B cell (primary cell): Measurements from ENCODE around the gene POLG2. TPM values are rescaled to one million over a fixed set of nuclear protein-coding genes. Genes with fewer than 3 reads are reported as not detected.

ENCODE experiments used
- ATAC-seq: fragments of 200-7000 bp; cut with Tn5 transposase; one replicate; pipeline ENCODE4 v1.10.0; 2021; ENCODE audit warnings: low read depth, mild to moderate bottlenecking, moderate number of reproducible peaks, moderate library complexity
- CTCF ChIA-PET: fragments of 350-600 bp; sonication (Branson Sonifier 250); formaldehyde crosslinking; loops from one replicate; lab custom pipeline; 2021; ENCODE audit warnings: antibody characterized with exemption, inconsistent platforms; lab: Charles Lee
- POLR2A ChIA-PET: fragments of 350-600 bp; sonication (Branson Sonifier 250); formaldehyde crosslinking; loops from one replicate; lab custom pipeline; 2021; ENCODE audit warnings: antibody characterized with exemption; lab: Charles Lee
- DNase-seq: peaks from one replicate; pipeline ENCODE4 v3.0.0; 2013
- H2AFZ ChIP-seq: 2 replicates; pipeline ENCODE4 v1.6.1; 2012; ENCODE audit warnings: mild to moderate bottlenecking, low read depth, low read length; ENCODE audit not compliant: insufficient read depth, poor library complexity, severe bottlenecking
- H3K27ac ChIP-seq, 2 donors: 1 replicate in 1 of 2; 2 replicates in 1 of 2; pipeline ENCODE4 v1.5.1; 2012 to 2013; ENCODE audit warnings: low read length in 2 of 2, mild to moderate bottlenecking in 2 of 2, moderate library complexity in 1 of 2
- H3K27me3 ChIP-seq, 4 experiments: fragments of 200-600 bp in 1 of 4; sonication (generic) in 1 of 4; replicated peaks in 1 of 4; 1 replicate in 2 of 4; 2 replicates in 2 of 4; pipeline versions ENCODE4 v1.6.1 to v1.7.0; 2013 to 2016; ENCODE audit warnings: low read length in 3 of 4, mild to moderate bottlenecking in 2 of 4, mixed read lengths in 1 of 4, moderate library complexity in 1 of 4; ENCODE audit not compliant: insufficient read depth in 4 of 4, control insufficient read depth in 3 of 4; ENCODE audit errors: control extremely low read depth in 1 of 4
- H3K36me3 ChIP-seq, 2 experiments: replicated peaks in 1 of 2; 1 replicate in 1 of 2; 2 replicates in 1 of 2; pipeline versions ENCODE4 v1.6.1 to v1.7.1; 2013; ENCODE audit warnings: low read length in 1 of 2; ENCODE audit not compliant: insufficient read depth in 2 of 2, control insufficient read depth in 1 of 2; ENCODE audit errors: control extremely low read depth in 1 of 2, extremely low read depth in 1 of 2
- H3K4me1 ChIP-seq, 2 donors: fragments of 200-600 bp in 1 of 2; sonication (generic) in 1 of 2; 1 replicate in 1 of 2; 2 replicates in 1 of 2; pipeline versions ENCODE4 v1.5.1 to v1.6.1; 2013 to 2017; ENCODE audit warnings: low read length in 2 of 2; ENCODE audit not compliant: control insufficient read depth in 2 of 2, insufficient read depth in 2 of 2
- H3K4me2 ChIP-seq: replicated peaks from 2 replicates; pipeline ENCODE3; 2012; ENCODE audit warnings: mild to moderate bottlenecking, low read depth, low read length; ENCODE audit not compliant: poor library complexity, severe bottlenecking
- H3K4me3 ChIP-seq, 5 experiments: fragments of 200-600 bp in 1 of 5; sonication (generic) in 1 of 5; 1 replicate in 3 of 5; 2 replicates in 2 of 5; pipeline versions ENCODE4 v1.5.1 to v1.7.0; 2011 to 2016; ENCODE audit warnings: low read length in 4 of 5, mild to moderate bottlenecking in 4 of 5, low read depth in 2 of 5, control low read depth in 1 of 5, moderate library complexity in 1 of 5; ENCODE audit not compliant: insufficient read depth in 1 of 5; ENCODE audit errors: control extremely low read depth in 1 of 5, extremely low read depth in 1 of 5
- H3K79me2 ChIP-seq: fragments of 200-600 bp; sonication (generic); one replicate; pipeline ENCODE4 v1.6.0; 2016; ENCODE audit warnings: low read length; ENCODE audit not compliant: control insufficient read depth, insufficient read depth
- H3K9ac ChIP-seq: fragments of 200-600 bp; sonication (generic); 2 replicates; pipeline ENCODE4 v1.6.1; 2017; ENCODE audit warnings: mild to moderate bottlenecking, low read length, moderate library complexity
- H3K9me3 ChIP-seq, 3 donors: one replicate each; pipeline versions ENCODE4 v1.6.1 to v1.7.1; 2013; ENCODE audit warnings: low read length in 2 of 3; ENCODE audit not compliant: control insufficient read depth in 2 of 3, insufficient read depth in 1 of 3; ENCODE audit errors: control extremely low read depth in 1 of 3
- H4K20me1 ChIP-seq: 2 replicates; pipeline ENCODE4 v1.6.0; 2012; ENCODE audit warnings: mild to moderate bottlenecking, low read length; ENCODE audit not compliant: insufficient read depth, control insufficient read depth, poor library complexity, severe bottlenecking
- H3K27ac Mint-ChIP-seq: one replicate; pipeline ENCODE4 v1.8.0; 2021; ENCODE audit warnings: mixed read lengths
- H3K27me3 Mint-ChIP-seq: one replicate; pipeline ENCODE4 v1.8.0; 2021; ENCODE audit warnings: mixed read lengths
- H3K4me1 Mint-ChIP-seq: one replicate; pipeline ENCODE4 v1.8.0; 2021; ENCODE audit warnings: mixed read lengths
- H3K4me3 Mint-ChIP-seq: one replicate; pipeline ENCODE4 v1.8.0; 2021; ENCODE audit warnings: mixed read lengths
- H3K9me3 Mint-ChIP-seq: one replicate; pipeline ENCODE4 v1.8.0; 2022; ENCODE audit warnings: mixed read lengths; ENCODE audit not compliant: insufficient read depth
- EZH2 ChIP-seq: IDR thresholded peaks from 2 replicates; pipeline ENCODE4 v1.6.1; 2012; ENCODE audit warnings: borderline replicate concordance, low read depth, mild to moderate bottlenecking, moderate library complexity, low read length; ENCODE audit not compliant: insufficient read depth, poor library complexity, severe bottlenecking
- WGBS: methylation state at CpG from one replicate; pipeline ENCODE4 v1.1.5; 2013; ENCODE audit warnings: missing lambda C conversion rate; ENCODE audit not compliant: insufficient coverage; 5-methylcytosine and 5-hydroxymethylcytosine counted together
- intact Hi-C: fragments of 100-400 bp; cut with micrococcal nuclease; formaldehyde crosslinking; loops from one replicate; pipeline ENCODE4 v1.10.0; 2022
- polyA plus RNA-seq: library from polyadenylated mRNA; depleted of rRNA; stranded (reverse); fragments of >200 nt; gene quantifications from 2 replicates; pipeline ENCODE4 v1.2.3, GENCODE V29; 2012
- total RNA-seq, 2 donors: library from RNA; stranded (reverse); fragments of 120-200 nt in 1 of 2; gene quantifications; 1 replicate in 1 of 2; 2 replicates in 1 of 2; pipeline versions ENCODE4 v1.2.3 to v1.2.4, GENCODE V29; 2013 to 2022
- TF ChIP-seq, protein P1 (sequence below): fragments of 200-600 bp; IDR thresholded peaks from one replicate; pipeline ENCODE4 v1.8.0; 2022; ENCODE audit warnings: antibody characterized with exemption, mild to moderate bottlenecking

Gene POLG2
- total and polyA plus RNA-seq, 2 donors (not counting 1 experiment from before 2014, with no cell fraction given), result 26.9 to 74.5 TPM

DNA sequence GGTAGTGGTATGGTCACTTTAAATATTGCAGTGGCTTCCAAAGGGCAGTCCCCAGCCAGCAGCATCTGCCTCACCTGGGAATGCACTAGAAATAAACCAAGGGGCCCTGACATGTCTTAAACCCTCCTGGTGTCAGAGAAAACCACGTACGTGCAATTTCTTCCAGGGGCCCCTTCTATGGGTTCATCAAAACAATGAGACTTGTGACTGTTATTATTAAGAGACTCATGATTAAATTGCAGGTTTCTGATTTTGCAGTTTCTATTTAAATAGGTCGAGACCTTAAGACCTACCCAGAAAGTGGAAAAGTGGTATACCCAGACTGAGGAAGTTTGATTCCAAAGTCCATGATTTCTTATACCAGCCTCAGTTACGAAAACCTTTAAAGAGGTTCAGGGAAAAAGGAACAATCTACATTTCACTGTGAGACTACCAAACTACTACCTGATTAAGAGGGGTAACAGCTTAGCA, 746 bp upstream of the POLG2 start:
- no peaks in the 10 kb centered on the region for H3K9me3 Mint-ChIP-seq
- Histone ChIP-seq H3K27me3 (no peaks in the 10 kb centered on the region), H3K9me3 (no peaks in the 10 kb centered on the region), H3K4me2 (peak overlapping the region; percentile 80), H3K36me3 (peaks cover 4 to 40% of the 10 kb centered on the region in 2 experiments), H3K9ac (peak overlapping the region; percentile 70), H4K20me1 (peaks cover 38% of the 10 kb centered on the region), H3K79me2 (peaks cover 45% of the 10 kb centered on the region), H3K27ac (peak overlapping the region; percentile 76 to 82), H3K4me1 (peaks cover 29% of the 10 kb centered on the region in 2 donors), H3K4me3 (peak overlapping the region; percentile 71 to 90 (median 74)), H2AFZ (no peak overlapping the region)
- peak overlapping the region; percentile 99 for H3K4me3 Mint-ChIP-seq
- WGBS, result no CpG with 5 or more reads among the region's 4 CpGs
- H3K27me3 Mint-ChIP-seq, result no peaks in the 10 kb centered on the region
- DNase-seq (no peak), ATAC-seq (no peak)
- CTCF ChIA-PET, result interaction anchor here (1.4 to 6.9 kb wide), 4 partner anchors 9 to 99 kb away, joined by 3 to 112 read pairs (median 16); partner anchors contain the start of genes CEP95 and DDX5
- intact Hi-C loops, result loop anchor here (1.0 to 5.0 kb wide), 6 partner anchors 9 to 565 kb away; partner anchors contain the start of genes CD79B, CEP95, DDX5 and SMURF2
- POLR2A ChIA-PET, result interaction anchor here (1.7 to 4.6 kb wide), 3 partner anchors 9 to 78 kb away, joined by 6 to 97 read pairs (median 7); partner anchors contain the start of genes CEP95 and DDX5
- peak overlapping the region; percentile 98 for H3K27ac Mint-ChIP-seq
- TF ChIP-seq, protein P1, sequence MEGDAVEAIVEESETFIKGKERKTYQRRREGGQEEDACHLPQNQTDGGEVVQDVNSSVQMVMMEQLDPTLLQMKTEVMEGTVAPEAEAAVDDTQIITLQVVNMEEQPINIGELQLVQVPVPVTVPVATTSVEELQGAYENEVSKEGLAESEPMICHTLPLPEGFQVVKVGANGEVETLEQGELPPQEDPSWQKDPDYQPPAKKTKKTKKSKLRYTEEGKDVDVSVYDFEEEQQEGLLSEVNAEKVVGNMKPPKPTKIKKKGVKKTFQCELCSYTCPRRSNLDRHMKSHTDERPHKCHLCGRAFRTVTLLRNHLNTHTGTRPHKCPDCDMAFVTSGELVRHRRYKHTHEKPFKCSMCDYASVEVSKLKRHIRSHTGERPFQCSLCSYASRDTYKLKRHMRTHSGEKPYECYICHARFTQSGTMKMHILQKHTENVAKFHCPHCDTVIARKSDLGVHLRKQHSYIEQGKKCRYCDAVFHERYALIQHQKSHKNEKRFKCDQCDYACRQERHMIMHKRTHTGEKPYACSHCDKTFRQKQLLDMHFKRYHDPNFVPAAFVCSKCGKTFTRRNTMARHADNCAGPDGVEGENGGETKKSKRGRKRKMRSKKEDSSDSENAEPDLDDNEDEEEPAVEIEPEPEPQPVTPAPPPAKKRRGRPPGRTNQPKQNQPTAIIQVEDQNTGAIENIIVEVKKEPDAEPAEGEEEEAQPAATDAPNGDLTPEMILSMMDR, result peak; percentile 32
- TF ChIP-seq EZH2, result no peak
- H3K4me1 Mint-ChIP-seq, result peaks cover 73% of the 10 kb centered on the region

DNA sequence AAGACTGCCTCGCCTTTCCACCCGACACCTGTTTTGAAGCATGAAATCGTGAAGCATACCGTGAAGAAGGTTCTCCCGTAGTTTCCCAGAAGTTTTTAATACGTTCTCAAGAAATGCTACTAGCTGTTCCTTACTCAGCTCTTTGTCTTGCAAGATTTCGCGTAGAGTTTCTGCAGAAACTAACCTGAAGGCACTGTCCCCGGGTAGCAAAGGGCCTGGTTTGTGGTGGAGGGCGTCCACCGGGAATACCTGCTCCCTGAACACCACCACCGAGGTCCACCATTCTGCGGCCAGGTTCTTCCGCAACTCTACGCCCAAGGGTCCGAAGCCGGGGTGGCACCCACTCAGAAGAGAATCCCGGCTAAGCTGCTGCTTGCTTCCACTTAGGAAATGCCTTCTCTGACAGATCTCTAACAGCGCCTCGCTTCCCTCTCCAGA, 487 bp downstream of the POLG2 start:
- H3K9ac ChIP-seq, result peak overlapping the region; percentile 70
- Mint-ChIP-seq H3K27ac (peak overlapping the region; percentile 98), H3K9me3 (no peaks in the 10 kb centered on the region), H3K27me3 (no peaks in the 10 kb centered on the region), H3K4me1 (peaks cover 62% of the 10 kb centered on the region), H3K4me3 (peak overlapping the region; percentile 99)
- no peaks in the 10 kb centered on the region for H3K27me3 ChIP-seq
- peak overlapping the region; percentile 80 for H3K4me2 ChIP-seq
- CTCF ChIA-PET, result interaction anchor here (1.4 to 6.9 kb wide), 5 partner anchors 10 to 153 kb away, joined by 3 to 112 read pairs (median 8); partner anchors contain the start of genes CEP95, DDX5 and MILR1
- peaks cover 4 to 36% of the 10 kb centered on the region in 2 experiments for H3K36me3 ChIP-seq
- intact Hi-C loops, result loop anchor here (1.0 to 5.0 kb wide), 6 partner anchors 76 to 564 kb away; partner anchors contain the start of genes CD79B, SMURF2 and TEX2
- peak overlapping the region; percentile 76 to 82 for H3K27ac ChIP-seq
- peaks cover 29% of the 10 kb centered on the region in 2 donors for H3K4me1 ChIP-seq
- no peak for TF ChIP-seq EZH2
- TF ChIP-seq, protein P1, result no peak
- POLR2A ChIA-PET, result interaction anchor here (0.6 to 4.6 kb wide), 7 partner anchors 10 to 736 kb away, joined by 3 to 97 read pairs (median 6); partner anchors contain the start of genes CEP95 and DDX5
- ATAC-seq (no peak), DNase-seq (no peak)
- WGBS, result 2% methylated on average over 17 of the region's 20 CpGs
- peak overlapping the region; percentile 61 for H2AFZ ChIP-seq
- H3K9me3 ChIP-seq, result no peaks in the 10 kb centered on the region
- H3K4me3 ChIP-seq, result peak overlapping the region; percentile 71 to 90 (median 74)
- H3K79me2 ChIP-seq, result peaks cover 44% of the 10 kb centered on the region
- H4K20me1 ChIP-seq, result peaks cover 26% of the 10 kb centered on the region
